Right lobe of liver (tissue), 6 donors: ENCODE measurements around the gene CACNA1B. TPM values are rescaled to one million over a fixed set of nuclear protein-coding genes. Genes with fewer than 3 reads are reported as not detected.
A peak's percentile ranks its signal among the peaks of the same experiment; 100 is the strongest.
"Not testable (repeated sequence)": the region's sequence is repeated elsewhere in the genome, so short reads cannot be mapped to it uniquely, and the experiment has no call there.

Experiments used
- ATAC-seq, 4 donors: fragments of 200-7000 bp; cut with Tn5 transposase; one replicate each; pipeline ENCODE4 v1.9.1; 2020; ENCODE audit warnings: mild to moderate bottlenecking in 4 of 4, moderate library complexity in 4 of 4
- DNase-seq, 3 donors: peaks; one replicate each; pipeline ENCODE4 v3.0.0-alpha.2; 2020
- H3K27ac ChIP-seq, 3 donors: fragments of 200-600 bp; one replicate each; pipeline ENCODE4 v1.8.0; 2022
- H3K27me3 ChIP-seq, 2 donors: fragments of 200-600 bp; one replicate each; pipeline ENCODE4 v1.8.0; 2022
- H3K36me3 ChIP-seq, 4 donors: fragments of 200-600 bp; sonication (generic) in 1 of 4; one replicate each; pipeline versions ENCODE4 v1.5.1 to v1.8.0; 2017 to 2022; ENCODE audit warnings: control low read depth in 1 of 4
- H3K4me1 ChIP-seq, 4 donors: fragments of 200-600 bp; sonication (generic) in 1 of 4; one replicate each; pipeline versions ENCODE4 v1.5.1 to v1.8.0; 2017 to 2022; ENCODE audit warnings: control low read depth in 1 of 4
- H3K4me3 ChIP-seq, 3 donors: fragments of 200-600 bp; one replicate each; pipeline ENCODE4 v1.8.0; 2022
- H3K9me3 ChIP-seq, 4 donors: fragments of 200-600 bp; sonication (generic) in 1 of 4; one replicate each; pipeline versions ENCODE4 v1.5.1 to v1.8.0; 2017 to 2022; ENCODE audit warnings: control low read depth in 1 of 4
- CTCF ChIP-seq, 4 donors: fragments of 200-600 bp in 3 of 4; fragments of 450-650 bp in 1 of 4; IDR thresholded peaks; one replicate each; pipeline versions ENCODE4 v1.5.1 to v1.8.0; 2016 to 2022; ENCODE audit warnings: antibody characterized with exemption in 4 of 4, mild to moderate bottlenecking in 2 of 4
- POLR2A ChIP-seq: fragments of 450-650 bp; IDR thresholded peaks from one replicate; pipeline ENCODE4 v1.6.1; 2017; ENCODE audit warnings: antibody characterized with exemption, mild to moderate bottlenecking
- WGBS: methylation state at CpG from one replicate; pipeline ENCODE4 v1.1.6; 2018; ENCODE audit warnings: low coverage, low lambda C conversion rate; ENCODE audit not compliant: insufficient coverage; ENCODE audit errors: missing lambda C conversion rate; 5-methylcytosine and 5-hydroxymethylcytosine counted together
- intact Hi-C, 2 donors: fragments of 100-400 bp; cut with DNase I; formaldehyde crosslinking; loops; one replicate each; pipeline versions ENCODE4 v1.11.2 to v1.14.1; 2022
- long read RNA-seq: library from polyadenylated mRNA; unstranded; transcript quantifications from one replicate; pipeline ENCODE4 v2.0.0, GENCODE V29; 2019
- total RNA-seq, 6 experiments: library from RNA; depleted of rRNA in 2 of 6; stranded (reverse); fragments of >200 nt in 2 of 6; fragmentation: NEBNext Ultra II Directional in 3 of 6; extraction: Animal tissue kit (Norgen Biotek cat#: 25700) in 3 of 6; gene quantifications; one replicate each; pipeline versions ENCODE4 v1.1.0 to v1.2.4, GENCODE V29; 2016 to 2023
- donor health status: DM: no; HTN: yes; CAD: no.
- donor health status: DM: no; HTN: no; CAD: no.
- donor health status: DM: no; HTN: no; CAD: no.
- donor health status: DM: no; HTN: yes; CAD: no.
- donor health status: DM: no; HTN: yes; CAD: no.

Gene CACNA1B
- total RNA-seq = not detected
- long read RNA-seq = 0 reads

- intact Hi-C loops, DNase-seq, ATAC-seq, H3K27ac ChIP-seq, H3K27me3 ChIP-seq, H3K4me1 ChIP-seq, H3K9me3 ChIP-seq, H3K36me3 ChIP-seq: not testable (repeated sequence)
- H3K4me3 ChIP-seq = peak within 1 kb of the TSS in 1 of 3 donors; percentile 33
- WGBS = 0% methylated on average over 5 of the region's 95 CpGs
These were observed at the start of gene CACNA1B for GRCh38 chr9:137877506-137878122. TSS of gene CACNA1B (plus strand) at chr9:137877782. CDS start at chr9:137877934, 152 bp downstream.

GRCh38 chr9:137827908-137828526 is 49.6 kb upstream of the CACNA1B start:
- no peak overlapping the region for H3K27ac ChIP-seq
- intact Hi-C loops = no loop called here
- no peak for TF ChIP-seq CTCF (IDR thresholded peaks at IDR 0.05)
- no peak for TF ChIP-seq POLR2A
- no peaks in the 10 kb centered on the region for H3K27me3 ChIP-seq
- DNase-seq = no peak
- no peaks in the 10 kb centered on the region for H3K4me1 ChIP-seq
- no peak overlapping the region for H3K4me3 ChIP-seq
- H3K9me3 ChIP-seq = no peaks in the 10 kb centered on the region
- peaks cover 0 to 19% (median under 1%) of the 10 kb centered on the region in 4 donors for H3K36me3 ChIP-seq
- 100% methylated on average over 4 of the region's 20 CpGs for WGBS
- ATAC-seq = no peak

GRCh38 chr9:137828527-137829259 is 48.9 kb upstream of the CACNA1B start:
- ATAC-seq (peak in 1 of 4 donors; percentile 17), DNase-seq (no peak)

GRCh38 chr9:137829260-137829996 is 48.2 kb upstream of the CACNA1B start:
- H3K27ac ChIP-seq = no peak overlapping the region
- WGBS = 87% methylated on average over 8 of the region's 14 CpGs
- H3K4me3 ChIP-seq = no peak overlapping the region
- H3K36me3 ChIP-seq = peaks cover 0 to 33% (median under 1%) of the 10 kb centered on the region in 4 donors
- H3K9me3 ChIP-seq = no peaks in the 10 kb centered on the region
- ATAC-seq (no peak), DNase-seq (no peak)
- intact Hi-C loops = no loop called here
- TF ChIP-seq POLR2A (no peak), CTCF (IDR thresholded peaks at IDR 0.05) (no peak)
- no peaks in the 10 kb centered on the region for H3K4me1 ChIP-seq
- no peaks in the 10 kb centered on the region for H3K27me3 ChIP-seq

More at GRCh38 chr9:137828527-137829259, 48.9 kb upstream of the CACNA1B start:
- H3K4me3 ChIP-seq = no peak overlapping the region
- H3K4me1 ChIP-seq = no peaks in the 10 kb centered on the region
- no peaks in the 10 kb centered on the region for H3K9me3 ChIP-seq
- no peak for TF ChIP-seq CTCF (IDR thresholded peaks at IDR 0.05)
- TF ChIP-seq POLR2A = no peak
- H3K36me3 ChIP-seq = peaks cover 0 to 26% (median under 1%) of the 10 kb centered on the region in 4 donors
- intact Hi-C loops = no loop called here
- H3K27ac ChIP-seq = no peak overlapping the region
- no peaks in the 10 kb centered on the region for H3K27me3 ChIP-seq
- WGBS = 92% methylated on average over 9 of the region's 21 CpGs
